Adrenal gland (tissue), 12 donors: ENCODE measurements around the gene THPO. TPM values are rescaled to one million over a fixed set of nuclear protein-coding genes. Genes with fewer than 3 reads are reported as not detected.

ENCODE experiments used
- DNase-seq, 7 donors: peaks; one replicate each; pipeline ENCODE4 v3.0.0-alpha.2; 2019 to 2020
- H3K27ac ChIP-seq, 5 donors: fragments of 200-600 bp; sonication (generic) in 4 of 5; 1 replicate in 3 of 5; 2 replicates in 2 of 5; pipeline versions ENCODE4 v1.5.1 to v1.8.0; 2016 to 2020; ENCODE audit warnings: mild to moderate bottlenecking in 1 of 5
- H3K27me3 ChIP-seq: fragments of 200-600 bp; 2 replicates; pipeline ENCODE4 v1.8.0; 2021
- H3K36me3 ChIP-seq, 2 donors: fragments of 200-600 bp; replicated peaks in 1 of 2; 1 replicate in 1 of 2; 2 replicates in 1 of 2; pipeline versions ENCODE4 v1.5.1 to v1.8.0; 2018 to 2022
- H3K4me1 ChIP-seq, 2 donors: fragments of 200-600 bp; replicated peaks in 1 of 2; 1 replicate in 1 of 2; 2 replicates in 1 of 2; pipeline versions ENCODE4 v1.5.1 to v1.8.0; 2018 to 2021
- H3K4me3 ChIP-seq, 4 donors: fragments of 200-600 bp; sonication (generic) in 3 of 4; one replicate each; pipeline ENCODE4 v1.5.1; 2016 to 2018
- H3K9me3 ChIP-seq, 3 donors: fragments of 200-600 bp; sonication (generic) in 1 of 3; replicated peaks in 1 of 3; 1 replicate in 2 of 3; 2 replicates in 1 of 3; pipeline versions ENCODE4 v1.5.1 to v1.8.0; 2016 to 2021
- CTCF ChIP-seq, 6 experiments: fragments of 450-650 bp in 4 of 6; fragments of 200-600 bp in 2 of 6; sonication (generic) in 1 of 6; IDR thresholded peaks; 1 replicate in 5 of 6; 2 replicates in 1 of 6; pipeline versions ENCODE4 v1.5.1 to v1.8.0; 2016 to 2021; ENCODE audit warnings: antibody characterized with exemption in 6 of 6, mild to moderate bottlenecking in 2 of 6, moderate library complexity in 1 of 6
- POLR2A ChIP-seq, 2 donors: fragments of 450-650 bp; IDR thresholded peaks; one replicate each; pipeline ENCODE4 v1.6.1; 2017; ENCODE audit warnings: antibody characterized with exemption in 2 of 2, mild to moderate bottlenecking in 2 of 2, moderate library complexity in 1 of 2
- WGBS, 4 donors: extraction: QIAGEN DNeasy Blood & Tissue Kit in 2 of 4; methylation state at CpG; one replicate each; pipeline versions ENCODE4 v1.1.5 to v1.1.7; 2013 to 2017; 5-methylcytosine and 5-hydroxymethylcytosine counted together
- intact Hi-C, 2 donors: fragments of 100-400 bp; cut with DNase I; formaldehyde crosslinking; loops; one replicate each; pipeline versions ENCODE4 v1.14.1 to v1.15.0; 2022 to 2023
- polyA plus RNA-seq, 3 donors: library from polyadenylated mRNA; stranded (reverse); fragments of 200-250 nt in 2 of 3; fragments of 350-450 nt in 1 of 3; fragmentation: Illumina TruSeq in 1 of 3; extraction: RNeasy Lipid Tissue Mini Kit (QIAGEN cat#74804) in 1 of 3; gene quantifications; one replicate each; pipeline ENCODE4 v1.2.3, GENCODE V29; 2013 to 2014
- total RNA-seq, 9 donors: library from RNA; depleted of rRNA in 4 of 9; stranded (reverse); fragments of >200 nt in 4 of 9; fragments of 120-200 nt in 1 of 9; fragmentation: NEBNext Ultra II Directional in 1 of 9; extraction: Animal tissue kit (Norgen Biotek cat#: 25700) in 1 of 9; gene quantifications; one replicate each; pipeline versions ENCODE4 v1.1.0 to v1.2.4, GENCODE V29; 2013 to 2023
- donor health status: healthy with polysubstance abuse.
- donor health status: Bipolar disorder and iron deficiency.
- donor health status: DM: yes; HTN: yes; CAD: no.
- donor health status: DM: no; HTN: no; CAD: no.
- donor health status: DM: no; HTN: no; CAD: no.
- donor health status: DM: yes; HTN: yes; CAD: no.

Gene THPO
- total and polyA plus RNA-seq, 12 donors = 0.11 to 5.3 (median 2.2) TPM; not detected in 3

DNA sequence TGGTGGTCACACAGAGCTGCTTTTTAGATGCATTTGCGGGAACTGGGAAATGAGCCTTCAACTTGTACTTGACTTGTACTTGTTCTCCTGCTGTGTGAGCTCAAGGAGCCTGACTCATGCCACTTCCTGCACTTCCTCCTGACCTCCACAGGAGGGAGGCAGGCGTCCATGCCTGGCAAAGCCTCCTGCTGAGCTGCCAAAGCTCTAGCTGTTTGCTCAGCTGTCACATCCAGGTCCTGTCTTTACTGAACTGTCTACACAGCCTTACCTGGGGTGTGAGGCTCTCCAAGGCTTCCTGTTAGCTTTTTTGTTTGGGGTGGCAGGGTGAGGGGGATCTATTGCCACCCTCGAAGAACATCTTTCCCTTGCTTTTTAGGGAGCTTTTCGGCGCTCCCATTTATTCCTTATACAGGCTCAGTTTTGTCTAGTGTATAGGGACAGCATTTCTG lies 6.4 kb downstream of the THPO start:
- DNase-seq = peak; percentile 83 to 93 (median 89)
- intact Hi-C loops = loop anchor here (5.0 kb wide), 2 partner anchors 141 to 171 kb away; no protein-coding TSS in a partner anchor
- H3K36me3 ChIP-seq = peaks cover 0 to 23% of the 10 kb centered on the region in 2 donors
- H3K4me3 ChIP-seq = no peak overlapping the region
- TF ChIP-seq POLR2A (IDR thresholded peaks at IDR 0.05) (no peak), CTCF (IDR thresholded peaks at IDR 0.05) (peak; percentile 88 to 98 (median 96))
- no peak overlapping the region for H3K27ac ChIP-seq
- no peaks in the 10 kb centered on the region for H3K9me3 ChIP-seq
- no peaks in the 10 kb centered on the region for H3K27me3 ChIP-seq
- WGBS, 4 donors = 31 to 37% (median 34%) methylated on average over 5 of the region's 5 CpGs
- H3K4me1 ChIP-seq = peaks cover 10 to 36% of the 10 kb centered on the region in 2 donors

DNA sequence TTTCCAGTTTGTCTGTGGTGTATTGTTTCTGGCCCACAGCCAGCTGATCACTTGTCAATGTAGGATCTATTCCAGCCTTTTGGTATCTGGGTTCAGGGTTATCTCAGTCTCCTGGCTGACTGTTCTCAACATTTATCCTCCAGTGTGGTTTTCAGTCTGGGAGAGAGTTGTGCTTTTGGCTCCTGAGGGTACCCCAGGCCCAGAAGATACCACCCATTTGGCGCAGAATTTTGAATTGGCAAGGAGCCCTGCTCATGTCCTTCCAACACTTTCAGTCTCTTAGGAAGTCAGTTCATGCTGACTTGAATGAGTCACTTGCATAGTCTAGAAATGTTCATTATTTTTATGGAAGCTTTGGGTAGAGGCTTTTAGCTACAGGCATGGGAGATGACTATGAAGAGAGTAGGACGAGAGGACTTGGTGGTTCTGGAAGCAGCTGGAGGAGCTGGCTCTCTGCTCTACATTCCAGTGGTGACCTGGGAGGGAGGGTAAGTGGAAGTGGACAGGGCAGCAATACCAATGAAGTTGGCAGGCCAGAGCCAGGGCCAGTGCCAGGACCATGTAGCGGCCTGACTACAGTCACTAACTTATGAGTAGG lies 9.3 kb downstream of the THPO start:
- H3K9me3 ChIP-seq = no peaks in the 10 kb centered on the region
- DNase-seq = peak in 5 of 7 donors; percentile 57 to 73 (median 65)
- no peaks in the 10 kb centered on the region for H3K27me3 ChIP-seq
- 29 to 42% (median 38%) methylated on average over 3 of the region's 3 CpGs for WGBS, 4 donors
- peak overlapping the region in 3 of 5 donors; percentile 40 to 65 (median 58) for H3K27ac ChIP-seq
- intact Hi-C loops = no loop called here
- H3K36me3 ChIP-seq = peaks cover 0 to 38% of the 10 kb centered on the region in 2 donors
- H3K4me3 ChIP-seq = no peak overlapping the region
- peaks cover 15 to 46% of the 10 kb centered on the region in 2 donors for H3K4me1 ChIP-seq
- TF ChIP-seq POLR2A (IDR thresholded peaks at IDR 0.05) = no peak
- TF ChIP-seq CTCF (IDR thresholded peaks at IDR 0.05) = no peak

- 76 to 84% (median 78%) methylated on average over 7 to 9 of the region's 9 CpGs for WGBS, 4 donors
- Histone ChIP-seq H3K27me3 (no peaks in the 10 kb centered on the region), H3K4me3 (no peak overlapping the region), H3K36me3 (peaks cover 0 to 38% of the 10 kb centered on the region in 2 donors), H3K4me1 (peaks cover 17 to 43% of the 10 kb centered on the region in 2 donors), H3K9me3 (no peaks in the 10 kb centered on the region), H3K27ac (peak overlapping the region in 2 of 5 donors; percentile 19 to 65)
- no peak for TF ChIP-seq CTCF (IDR thresholded peaks at IDR 0.05)
- no peak for TF ChIP-seq POLR2A (IDR thresholded peaks at IDR 0.05)
- DNase-seq = no peak
- intact Hi-C loops = no loop called here
Measured at GRCh38 chr3:184368116-184368515, 9.9 kb downstream of the THPO start.

DNA sequence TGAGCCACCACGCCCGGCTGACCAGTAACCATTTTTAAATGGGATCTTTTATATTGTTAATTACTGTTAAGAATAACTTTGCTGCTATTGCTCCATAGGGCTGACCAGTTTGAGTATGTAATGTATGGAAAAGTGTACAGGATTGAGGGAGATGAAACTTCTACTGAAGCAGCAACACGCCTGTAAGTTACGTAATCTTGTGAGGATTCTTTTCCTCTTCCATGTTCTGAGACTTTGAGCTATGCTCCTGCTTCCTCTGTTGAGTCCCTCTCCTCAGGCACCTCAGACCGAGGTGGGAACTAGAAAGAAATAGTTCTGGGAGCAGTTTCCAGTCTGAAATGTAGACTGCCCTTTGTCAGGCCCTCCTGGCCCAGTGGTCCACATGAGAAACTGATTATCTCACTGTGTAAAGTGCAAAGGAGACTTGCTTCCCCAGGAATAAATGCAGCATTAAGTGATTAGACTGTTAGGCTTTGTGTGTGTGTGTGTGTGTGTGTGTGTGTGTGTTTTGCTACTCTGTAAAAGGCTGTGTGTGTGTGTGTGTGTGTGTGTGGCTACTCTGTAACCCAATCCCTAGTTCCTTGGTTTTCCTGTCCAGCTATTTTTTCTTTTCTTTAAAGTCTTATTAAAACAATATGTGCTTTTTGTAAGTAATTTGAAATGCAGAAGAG lies 11.3 kb downstream of the THPO start:
- 82 to 94% (median 85%) methylated on average over 5 of the region's 5 CpGs for WGBS, 4 donors

More for the DNA sequence above, 11.3 kb downstream of the THPO start:
- peaks cover 17 to 38% of the 10 kb centered on the region in 2 donors for H3K4me1 ChIP-seq
- DNase-seq = no peak
- no peak overlapping the region for H3K27ac ChIP-seq
- no peaks in the 10 kb centered on the region for H3K27me3 ChIP-seq
- H3K36me3 ChIP-seq = peaks cover 0 to 38% of the 10 kb centered on the region in 2 donors
- H3K9me3 ChIP-seq = no peaks in the 10 kb centered on the region
- no peak overlapping the region for H3K4me3 ChIP-seq
- TF ChIP-seq CTCF (IDR thresholded peaks at IDR 0.05) (no peak), POLR2A (IDR thresholded peaks at IDR 0.05) (no peak)
- intact Hi-C loops = no loop called here
